Endometrial microvascular endothelial cells (primary cell): Measurements from ENCODE around the gene RHBDD2. TPM values are rescaled to one million over a fixed set of nuclear protein-coding genes. Genes with fewer than 3 reads are reported as not detected.
"Not testable (repeated sequence)": the region's sequence is repeated elsewhere in the genome, so short reads cannot be mapped to it uniquely, and the experiment has no call there.

ENCODE experiments used
- in situ Hi-C: cut with HindIII; loops from 2 replicates; pipeline ENCODE4 v1.10.0; 2017; ENCODE audit warnings: low sequenced_read_pairs, low pct_unique_long_range_greater_than_20kb; ENCODE audit errors: inconsistent ontology term
- total RNA-seq: library from RNA; depleted of rRNA; stranded (reverse); fragments of >200 nt; gene quantifications from one replicate; pipeline ENCODE4 v1.2.3, GENCODE V29; 2015; ENCODE audit errors: inconsistent ontology term

Gene RHBDD2
- total RNA-seq = 30.4 TPM

DNA sequence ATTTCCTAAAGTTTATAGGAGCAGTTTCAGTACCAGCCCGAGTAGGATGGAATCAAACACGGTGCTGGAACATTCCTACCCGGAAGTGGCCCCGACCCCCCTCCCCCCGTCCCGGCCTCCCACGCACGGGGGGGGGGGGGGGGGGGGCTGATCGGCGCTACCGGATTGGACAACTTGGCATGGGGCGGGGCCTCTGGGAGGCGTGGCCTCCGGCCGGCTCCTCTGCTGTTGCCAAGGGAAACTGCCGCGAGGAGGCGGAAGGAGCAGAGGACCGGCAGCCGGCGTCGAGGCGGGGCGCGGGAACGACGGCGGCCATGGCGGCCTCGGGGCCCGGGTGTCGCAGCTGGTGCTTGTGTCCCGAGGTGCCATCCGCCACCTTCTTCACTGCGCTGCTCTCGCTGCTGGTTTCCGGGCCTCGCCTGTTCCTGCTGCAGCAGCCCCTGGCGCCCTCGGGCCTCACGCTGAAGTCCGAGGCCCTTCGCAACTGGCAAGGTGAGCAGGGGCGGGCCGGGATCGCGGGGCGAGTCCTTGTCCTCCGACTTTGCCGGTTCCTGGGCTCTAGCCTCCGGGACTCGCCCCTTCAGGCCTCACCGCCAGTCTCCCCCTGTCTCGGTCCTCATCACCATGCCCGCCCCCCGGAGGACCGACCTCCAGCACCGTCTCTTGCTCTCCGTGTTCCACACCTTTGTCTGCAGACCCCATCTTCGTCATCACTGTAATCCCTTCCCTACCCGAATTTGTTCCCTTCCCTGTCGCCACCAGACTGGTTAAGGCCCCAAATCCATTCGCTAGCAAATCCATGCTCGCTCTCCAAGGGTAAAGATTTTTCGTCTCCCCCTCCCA lies at the start of gene RHBDD2:
RHBDD2 (plus strand) TSS at position 266 of the 843 bp plus-strand sequence; CDS start at position 315, 49 bp downstream.
- in situ Hi-C loops = no loop called here

DNA sequence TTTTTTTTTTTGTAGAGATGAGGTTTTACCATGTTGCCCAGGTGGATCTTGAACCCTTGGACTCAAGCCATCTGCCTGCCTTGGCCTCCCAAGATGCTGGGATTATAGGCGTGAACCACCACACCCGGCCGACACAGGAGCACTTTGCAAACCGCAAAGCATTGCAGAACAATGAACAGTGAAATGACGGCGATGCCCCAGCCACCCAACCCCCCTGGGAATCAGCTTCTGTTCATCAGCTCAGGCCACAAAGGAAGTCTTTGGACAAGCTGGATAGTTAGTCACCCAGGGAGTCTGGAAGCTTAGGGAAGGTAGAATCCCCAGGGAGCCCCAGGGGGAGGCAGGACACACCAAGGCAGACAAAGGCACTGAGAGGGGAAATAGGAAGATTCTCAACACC lies 49.2 kb upstream of the RHBDD2 start:
- in situ Hi-C loops = not testable (repeated sequence)

- in situ Hi-C loops = no loop called here
Measured at GRCh38 chr7:75830978-75831377, 47.9 kb upstream of the RHBDD2 start.

GRCh38 chr7:75833662-75834061 lies 45.2 kb upstream of the RHBDD2 start:
- in situ Hi-C loops = not testable (repeated sequence)

DNA sequence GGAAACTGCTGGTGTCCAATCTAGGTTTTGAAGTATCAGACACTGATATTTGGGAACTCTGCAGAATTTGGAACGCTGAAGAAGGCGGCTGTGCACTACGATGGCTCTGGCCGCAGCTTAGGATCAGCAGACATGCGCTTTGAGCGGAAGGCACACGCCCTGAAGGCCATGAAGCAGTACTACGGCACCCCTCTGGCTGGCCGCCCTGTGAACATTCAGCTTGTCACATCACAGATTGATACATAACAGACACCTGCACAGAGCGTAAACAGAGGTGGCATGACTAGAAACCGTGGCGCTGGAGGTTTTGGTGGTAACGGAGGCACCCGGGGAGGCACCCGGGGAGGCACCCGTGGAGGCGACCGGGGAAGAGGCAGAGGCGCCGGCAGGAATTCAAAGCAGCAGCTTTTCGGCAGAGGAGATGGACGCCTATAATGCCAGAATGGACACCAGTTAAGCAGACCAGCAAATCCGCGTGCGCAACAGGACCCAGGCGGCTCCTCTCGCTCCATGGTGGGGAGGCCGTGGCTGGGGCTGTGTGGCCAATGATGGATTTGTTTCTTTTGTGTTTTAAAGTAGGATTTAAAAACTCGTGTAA lies 43.0 kb upstream of the RHBDD2 start:
- in situ Hi-C loops = no loop called here

- in situ Hi-C loops = no loop called here
Measured at GRCh38 chr7:75836798-75837197, 42.0 kb upstream of the RHBDD2 start.

DNA sequence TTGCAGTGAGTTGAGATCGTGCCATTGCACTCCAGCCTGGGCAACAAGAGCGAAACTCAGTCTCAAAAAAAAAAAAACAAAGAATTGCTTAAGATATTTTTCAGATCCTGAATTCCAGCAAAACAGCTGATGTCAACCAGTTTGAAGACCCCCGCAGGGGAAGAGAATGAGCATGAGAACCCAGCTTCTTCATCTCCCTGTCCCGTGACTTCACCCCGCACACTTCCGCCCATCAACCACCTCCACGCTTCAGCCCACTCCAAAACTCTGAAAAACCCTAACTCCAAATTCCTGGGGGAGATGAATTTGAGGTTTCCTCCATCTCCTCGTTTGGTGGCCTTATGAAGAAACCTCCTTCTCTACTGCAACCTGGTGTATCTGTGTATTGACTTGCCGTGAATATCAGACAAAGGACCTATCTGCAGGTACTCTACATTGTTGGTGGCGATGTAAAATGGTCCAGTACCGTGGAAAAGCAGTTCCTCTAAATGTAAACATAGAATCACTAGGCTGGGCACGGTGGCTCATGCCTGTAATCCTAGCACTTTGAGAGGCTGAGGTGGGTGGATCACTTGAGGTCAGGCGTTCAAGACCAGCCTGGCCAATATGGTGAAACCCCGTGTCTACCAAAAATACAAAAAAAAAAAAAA lies 40.4 kb upstream of the RHBDD2 start:
- in situ Hi-C loops = not testable (repeated sequence)

GRCh38 chr7:75840029-75840428 lies 38.8 kb upstream of the RHBDD2 start:
- in situ Hi-C loops = no loop called here

DNA sequence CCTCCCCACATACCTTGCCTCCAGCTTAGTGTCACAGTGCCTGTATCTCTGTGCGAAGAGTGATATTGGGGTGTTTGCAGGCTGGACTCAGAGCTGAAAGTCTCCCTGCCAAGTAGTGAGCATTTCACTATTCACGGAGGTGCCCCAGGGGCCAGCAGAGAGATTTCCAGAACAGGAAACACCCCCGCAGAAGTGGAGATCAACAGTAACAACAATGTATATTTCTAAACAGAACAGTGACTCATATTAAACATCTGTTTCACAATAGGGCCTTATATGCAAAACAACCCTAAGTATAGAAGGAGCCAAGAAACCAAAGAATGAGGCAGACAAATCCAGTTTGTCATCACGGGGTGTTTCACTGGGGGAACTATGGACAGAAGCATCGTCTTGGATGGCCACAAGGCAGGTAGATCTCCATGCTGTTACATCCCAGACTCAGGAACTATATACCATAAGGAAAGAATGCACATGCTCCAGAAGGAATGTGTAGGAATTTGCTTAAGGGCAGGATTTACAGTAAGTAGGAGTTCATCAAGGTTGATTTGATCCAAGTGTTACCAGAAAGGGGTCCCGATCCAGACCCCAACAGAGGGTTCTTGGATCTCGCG lies 35.9 kb upstream of the RHBDD2 start:
- in situ Hi-C loops = no loop called here

DNA sequence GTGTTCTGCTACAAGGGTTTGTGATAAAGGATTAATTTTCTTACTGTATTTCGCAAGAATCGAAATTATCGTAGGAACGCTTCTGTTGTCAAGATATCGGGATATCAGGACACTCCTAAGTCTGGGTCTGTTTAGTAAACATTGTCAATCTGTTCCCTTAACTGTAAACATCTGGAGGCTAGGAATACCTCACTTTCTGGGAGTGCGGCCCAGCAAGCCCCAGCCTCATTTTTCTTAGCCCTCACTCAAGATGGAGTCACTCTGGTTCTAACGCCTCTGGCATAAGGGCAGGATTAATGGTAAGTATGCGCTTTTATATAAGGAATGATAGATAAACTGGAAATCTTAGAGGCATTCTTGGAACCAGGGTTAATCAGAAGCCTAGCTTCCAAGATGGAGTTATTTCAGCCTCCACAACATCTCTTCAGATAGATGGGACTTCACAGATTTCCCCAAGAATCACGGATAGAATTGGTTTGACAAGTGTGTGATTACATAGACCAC lies 35.2 kb upstream of the RHBDD2 start:
- in situ Hi-C loops = no loop called here

- in situ Hi-C loops = no loop called here
Measured at GRCh38 chr7:75844158-75844557, 34.7 kb upstream of the RHBDD2 start.

DNA sequence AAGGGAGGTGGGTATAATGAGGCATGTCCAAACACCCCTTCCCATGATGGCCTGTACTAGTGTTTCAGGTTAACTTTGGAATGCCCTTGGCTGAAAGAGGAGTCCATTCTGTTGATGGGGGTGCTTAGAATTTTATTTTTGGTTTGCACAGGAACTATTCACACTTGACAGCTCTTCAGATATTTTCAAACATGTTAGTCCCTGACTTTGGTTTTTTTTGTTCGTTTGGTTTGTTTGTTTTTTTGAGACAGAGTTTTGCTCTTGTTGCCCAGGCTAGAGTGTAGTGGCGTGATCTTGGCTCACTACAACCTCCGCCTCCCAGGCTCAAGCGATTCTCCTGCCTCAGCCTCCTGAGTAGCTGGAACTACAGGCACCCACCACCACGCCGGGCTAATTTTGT lies 33.7 kb upstream of the RHBDD2 start:
- in situ Hi-C loops = not testable (repeated sequence)

- in situ Hi-C loops = no loop called here
Measured at GRCh38 chr7:75847707-75848106, 31.1 kb upstream of the RHBDD2 start.

DNA sequence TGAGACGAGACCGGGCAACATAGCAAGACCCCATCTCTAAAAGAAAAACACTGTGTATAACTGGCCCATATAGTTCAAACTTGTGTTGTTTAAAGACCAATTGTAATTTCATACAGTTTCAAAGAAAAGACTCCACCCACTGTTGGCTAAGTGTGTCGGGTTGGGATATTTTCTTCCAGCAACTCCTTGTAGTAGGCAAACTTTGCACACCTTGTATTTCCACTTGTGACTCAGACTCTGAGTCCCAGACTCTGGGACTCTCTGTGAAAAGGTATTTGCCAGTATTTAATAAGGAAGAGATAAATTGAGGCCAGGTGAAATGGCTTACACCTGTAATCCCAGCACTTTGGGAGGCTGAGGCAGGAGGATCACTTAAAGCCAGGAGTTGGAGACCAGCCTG lies 29.3 kb upstream of the RHBDD2 start:
- in situ Hi-C loops = no loop called here

DNA sequence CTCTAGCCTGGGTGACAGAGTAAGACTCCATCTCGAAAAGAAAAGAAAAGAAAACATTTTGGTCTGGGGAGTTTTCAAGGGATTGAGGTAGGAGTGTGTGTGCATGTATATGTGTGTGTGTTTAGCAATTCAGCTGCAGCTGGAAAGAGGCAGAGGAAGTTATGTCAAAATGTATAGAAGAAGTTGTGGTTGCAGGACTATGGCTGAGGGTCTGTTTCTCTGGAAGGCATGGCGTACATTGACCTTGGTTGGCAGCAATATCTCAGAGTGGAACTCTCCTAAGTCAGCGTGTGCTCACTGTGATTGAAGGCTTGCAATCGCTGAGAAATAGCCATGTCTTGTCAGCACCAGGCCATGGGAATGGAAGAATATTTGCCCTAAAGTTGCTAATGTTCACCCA lies 28.6 kb upstream of the RHBDD2 start:
- in situ Hi-C loops = no loop called here

DNA sequence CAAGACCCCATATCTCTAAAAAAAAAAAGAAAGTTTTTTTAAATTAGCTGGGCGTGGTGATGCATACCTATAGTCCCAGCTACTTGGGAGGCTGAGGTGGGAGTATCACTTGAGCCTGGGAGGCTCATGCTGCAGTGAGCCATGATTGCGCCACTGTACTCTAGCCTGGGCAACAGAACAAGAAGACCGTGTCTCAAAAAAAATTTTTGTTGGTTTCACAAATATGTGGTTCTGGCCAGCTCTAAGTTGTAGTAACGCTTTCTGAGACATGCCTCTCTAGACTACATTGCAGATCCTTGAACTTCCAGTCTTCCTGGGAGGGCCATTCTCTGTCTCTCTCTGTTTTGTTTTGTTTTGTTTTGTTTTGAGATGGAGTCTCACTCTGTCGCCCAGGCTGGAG lies 24.6 kb upstream of the RHBDD2 start:
- in situ Hi-C loops = no loop called here

DNA sequence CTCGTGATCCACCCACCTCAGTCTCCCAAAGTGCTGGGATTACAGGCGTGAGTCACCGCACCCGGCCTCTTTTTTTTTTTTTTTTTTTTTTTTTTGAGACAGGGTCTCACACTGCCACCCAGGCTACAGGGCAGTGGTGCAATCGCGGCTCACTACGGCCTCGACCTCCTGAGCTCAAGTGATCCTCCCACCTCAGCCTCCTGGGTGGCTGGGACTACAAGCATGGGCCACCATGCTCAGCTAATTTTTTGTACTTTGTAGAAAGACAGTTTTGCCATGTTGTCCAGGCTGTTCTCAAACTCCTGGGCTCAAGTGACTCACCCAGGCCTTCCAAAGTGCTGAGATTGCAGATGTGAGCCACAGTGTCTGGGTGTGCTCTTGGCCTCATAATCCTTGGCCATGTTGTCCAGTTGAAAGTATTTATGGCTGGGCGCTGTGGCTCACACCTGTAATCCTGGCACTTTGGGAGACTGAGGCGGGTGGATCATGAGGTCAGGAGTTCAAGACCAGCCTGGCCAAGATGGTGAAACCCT lies 24.0 kb upstream of the RHBDD2 start:
- in situ Hi-C loops = not testable (repeated sequence)

DNA sequence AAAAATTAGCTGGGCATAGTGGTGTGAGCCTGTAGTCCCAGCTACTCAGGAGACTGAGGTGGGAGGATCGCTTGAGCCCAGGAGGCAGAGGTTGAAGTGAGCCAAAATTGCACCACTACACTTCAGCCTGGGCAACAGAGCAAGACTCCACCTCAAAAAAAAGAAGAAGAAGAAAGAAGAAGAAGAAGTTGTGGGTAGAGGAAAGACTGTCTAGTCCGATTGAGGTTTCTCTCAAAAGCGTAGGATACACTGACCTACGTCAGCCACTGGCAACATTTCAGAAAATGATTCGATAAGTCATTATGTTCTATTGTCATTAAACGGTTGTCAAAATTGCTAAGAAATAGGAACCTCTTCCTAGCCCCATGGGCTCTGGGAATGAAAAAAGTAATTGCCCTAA lies 22.3 kb upstream of the RHBDD2 start:
- in situ Hi-C loops = no loop called here

GRCh38 chr7:75858410-75858809 lies 20.4 kb upstream of the RHBDD2 start:
- in situ Hi-C loops = no loop called here
